HEK293T (cell line): Measurements from ENCODE around the gene PDZD2.

Experiments
- BHLHE40 ChIP-seq: fragments of 450-650 bp; IDR thresholded peaks from 2 replicates; pipeline ENCODE4 v1.6.1; 2016; ENCODE audit warnings: mild to moderate bottlenecking, moderate library complexity, borderline replicate concordance
- L3MBTL2 ChIP-seq: fragments of 450-650 bp; conservative IDR thresholded peaks from 2 replicates; pipeline ENCODE4 v1.6.1; 2016; ENCODE audit warnings: mild to moderate bottlenecking

DNA sequence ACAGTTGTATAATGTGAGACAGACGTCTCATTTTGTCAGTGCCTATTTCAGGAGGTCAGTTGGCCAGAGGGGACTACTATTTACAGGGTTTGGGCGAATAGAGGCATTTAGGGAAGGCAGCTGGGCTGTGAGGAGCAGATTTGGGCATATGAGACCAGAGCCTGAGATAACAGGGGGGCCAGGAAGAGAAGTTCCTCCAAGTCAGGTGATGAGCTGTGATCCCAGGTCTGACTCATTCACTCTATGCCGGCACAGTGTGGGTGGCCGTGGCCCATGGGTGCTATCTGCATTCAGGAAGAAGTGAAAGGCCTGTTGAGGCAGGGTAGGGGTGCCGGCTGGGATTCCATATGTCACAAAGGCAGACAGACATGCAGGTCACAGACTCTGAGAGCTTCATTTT lies 142.8 kb downstream of the PDZD2 start:
- TF ChIP-seq BHLHE40 (no peak), L3MBTL2 (no peak)
